ENCODE data around the gene SYNPO2. TPM values are rescaled to one million over a fixed set of nuclear protein-coding genes. Genes with fewer than 3 reads are reported as not detected.
A peak's percentile ranks its signal among the peaks of the same experiment; 100 is the strongest.
"Not testable (repeated sequence)": the region's sequence is repeated elsewhere in the genome, so short reads cannot be mapped to it uniquely, and the experiment has no call there.

The SYNPO2 gene
- total RNA-seq, 1 donor from 2014 or later, result 0.16 TPM

GRCh38 chr4:118866442-118866841 lies 22.2 kb upstream of the SYNPO2 start:
- DNase-seq, result no peak
- Mint-ChIP-seq H3K4me3 (no peak overlapping the region), H3K9me3 (no peaks in the 10 kb centered on the region), H3K4me1 (no peaks in the 10 kb centered on the region), H3K27ac (no peak overlapping the region), H3K27me3 (peaks cover 11% of the 10 kb centered on the region), H3K36me3 (ENCODE audit: low read depth) (no peaks in the 10 kb centered on the region)
- intact Hi-C loops (cut with micrococcal nuclease), result no loop called here

GRCh38 chr4:118867311-118868067 lies 21.2 kb upstream of the SYNPO2 start:
- intact Hi-C loops (cut with micrococcal nuclease), result no loop called here

GRCh38 chr4:118869808-118870342 lies 18.8 kb upstream of the SYNPO2 start:
- no peak overlapping the region for H3K4me3 Mint-ChIP-seq
- DNase-seq, result no peak
- H3K36me3 Mint-ChIP-seq (ENCODE audit: low read depth), result no peaks in the 10 kb centered on the region
- H3K27me3 Mint-ChIP-seq, result peaks cover 13% of the 10 kb centered on the region
- H3K27ac Mint-ChIP-seq, result no peak overlapping the region
- H3K4me1 Mint-ChIP-seq, result no peaks in the 10 kb centered on the region
- H3K9me3 Mint-ChIP-seq, result no peaks in the 10 kb centered on the region
- intact Hi-C loops (cut with micrococcal nuclease), result no loop called here

More at GRCh38 chr4:118867311-118868067, 21.2 kb upstream of the SYNPO2 start:
- H3K4me1 Mint-ChIP-seq, result no peaks in the 10 kb centered on the region
- no peaks in the 10 kb centered on the region for H3K9me3 Mint-ChIP-seq
- H3K36me3 Mint-ChIP-seq (ENCODE audit: low read depth), result no peaks in the 10 kb centered on the region
- H3K27ac Mint-ChIP-seq, result no peak overlapping the region
- no peak overlapping the region for H3K4me3 Mint-ChIP-seq
- H3K27me3 Mint-ChIP-seq, result peaks cover 9% of the 10 kb centered on the region
- no peak for DNase-seq

DNA sequence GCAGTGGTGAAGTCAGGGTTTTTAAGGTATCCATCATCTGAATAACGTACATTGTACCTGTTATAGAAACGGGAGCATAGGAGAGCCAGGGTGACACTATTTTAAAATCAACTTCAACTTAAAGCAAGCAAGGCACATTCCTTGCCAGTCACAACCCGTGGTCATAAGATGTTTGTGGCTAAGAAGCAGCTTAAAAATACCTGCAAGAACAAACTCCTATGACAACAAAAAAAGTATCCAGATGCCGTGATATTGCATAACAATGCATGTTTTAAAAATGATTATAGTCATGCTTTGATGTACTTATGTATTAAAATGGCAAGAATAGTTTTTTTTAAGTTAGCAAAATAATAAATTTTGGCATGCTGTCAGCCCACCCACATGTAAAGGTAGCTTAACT lies 16.5 kb upstream of the SYNPO2 start:
- H3K9me3 Mint-ChIP-seq, result no peaks in the 10 kb centered on the region
- H3K4me3 Mint-ChIP-seq, result no peak overlapping the region
- DNase-seq, result no peak
- intact Hi-C loops (cut with micrococcal nuclease), result no loop called here
- H3K27me3 Mint-ChIP-seq, result peaks cover 15% of the 10 kb centered on the region
- no peaks in the 10 kb centered on the region for H3K4me1 Mint-ChIP-seq
- H3K36me3 Mint-ChIP-seq (ENCODE audit: low read depth), result no peaks in the 10 kb centered on the region
- no peak overlapping the region for H3K27ac Mint-ChIP-seq

DNA sequence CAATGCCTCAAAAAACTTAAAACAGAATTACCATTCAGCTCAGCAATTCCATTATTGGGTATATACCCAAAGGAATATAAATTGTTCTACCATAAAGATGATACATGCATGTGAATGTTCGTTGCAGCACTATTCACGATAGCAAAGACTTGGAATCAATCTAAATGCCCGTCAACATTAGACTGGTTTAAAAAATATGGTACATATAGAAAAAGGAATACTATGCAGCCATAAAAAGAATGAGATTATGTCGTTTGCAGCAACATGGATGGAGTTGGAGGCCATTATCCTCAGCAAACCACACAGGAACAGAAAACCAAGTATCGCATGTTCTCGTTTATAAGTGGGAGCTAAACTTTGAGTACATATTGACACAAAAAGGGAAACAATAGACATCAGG lies 10.9 kb upstream of the SYNPO2 start:
- no peak overlapping the region for H3K27ac Mint-ChIP-seq
- intact Hi-C loops (cut with micrococcal nuclease), result no loop called here
- H3K36me3 Mint-ChIP-seq (ENCODE audit: low read depth), result no peaks in the 10 kb centered on the region
- H3K4me3 Mint-ChIP-seq, result no peak overlapping the region
- H3K4me1 Mint-ChIP-seq, result no peaks in the 10 kb centered on the region
- no peak for DNase-seq
- H3K9me3 Mint-ChIP-seq, result peaks cover 14% of the 10 kb centered on the region
- peaks cover 10% of the 10 kb centered on the region for H3K27me3 Mint-ChIP-seq

- H3K4me1 Mint-ChIP-seq; H3K27ac Mint-ChIP-seq; DNase-seq; H3K36me3 Mint-ChIP-seq (ENCODE audit: low read depth); H3K27me3 Mint-ChIP-seq; H3K4me3 Mint-ChIP-seq; intact Hi-C loops (cut with micrococcal nuclease): not testable (repeated sequence)
- H3K9me3 Mint-ChIP-seq, result peaks cover 14% of the 10 kb centered on the region
These were observed 10.1 kb upstream of the SYNPO2 start for GRCh38 chr4:118878507-118878906.

GRCh38 chr4:118879409-118879808 lies 9.2 kb upstream of the SYNPO2 start:
- H3K27ac Mint-ChIP-seq, result no peak overlapping the region
- H3K4me1 Mint-ChIP-seq, result no peaks in the 10 kb centered on the region
- H3K4me3 Mint-ChIP-seq, result no peak overlapping the region
- H3K36me3 Mint-ChIP-seq (ENCODE audit: low read depth), result no peaks in the 10 kb centered on the region
- DNase-seq, result no peak
- intact Hi-C loops (cut with micrococcal nuclease), result no loop called here
- H3K9me3 Mint-ChIP-seq, result peaks cover 14% of the 10 kb centered on the region
- peaks cover 2% of the 10 kb centered on the region for H3K27me3 Mint-ChIP-seq

DNA sequence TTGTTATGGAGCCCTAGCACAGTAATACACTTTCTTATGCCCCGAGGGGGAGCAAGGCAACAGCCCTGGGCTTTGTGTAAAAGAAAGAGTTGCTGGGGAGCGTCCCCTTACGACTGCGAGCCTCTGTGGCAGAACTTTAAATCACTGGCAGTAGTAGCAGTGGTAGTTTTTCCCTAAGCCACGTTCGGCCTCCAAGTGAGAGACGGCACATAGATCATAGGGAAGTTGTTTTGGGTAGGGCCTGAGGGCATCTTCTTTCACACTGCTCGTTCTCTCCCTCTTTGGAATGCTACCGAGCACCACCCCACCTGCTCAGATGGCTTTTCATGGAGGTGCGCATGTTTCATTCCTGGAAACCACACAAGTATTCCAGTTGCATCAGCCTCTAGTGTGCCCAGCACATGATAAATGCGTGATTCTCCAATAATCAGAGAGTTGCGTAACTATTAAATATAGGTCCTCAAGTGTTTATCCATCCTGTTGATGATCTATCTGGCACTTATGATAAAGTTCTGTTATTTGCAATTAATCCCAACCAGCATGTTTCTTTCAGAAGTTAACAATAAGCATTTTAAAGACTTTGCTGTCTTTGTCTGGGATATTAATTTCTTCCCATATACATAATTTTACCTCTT lies 7.0 kb upstream of the SYNPO2 start:
- Mint-ChIP-seq H3K4me3 (no peak overlapping the region), H3K9me3 (peaks cover 14% of the 10 kb centered on the region), H3K4me1 (no peaks in the 10 kb centered on the region), H3K36me3 (ENCODE audit: low read depth) (no peaks in the 10 kb centered on the region), H3K27me3 (peaks cover 7% of the 10 kb centered on the region), H3K27ac (no peak overlapping the region)
- intact Hi-C loops (cut with micrococcal nuclease), result no loop called here
- no peak for DNase-seq

GRCh38 chr4:118883861-118884260 lies 4.8 kb upstream of the SYNPO2 start:
- Mint-ChIP-seq H3K9me3 (peaks cover 4% of the 10 kb centered on the region), H3K27ac (no peak overlapping the region), H3K36me3 (ENCODE audit: low read depth) (no peaks in the 10 kb centered on the region), H3K4me3 (no peak overlapping the region), H3K27me3 (peaks cover 24% of the 10 kb centered on the region), H3K4me1 (peaks cover 6% of the 10 kb centered on the region)
- no peak for DNase-seq
- intact Hi-C loops (cut with micrococcal nuclease), result no loop called here

- no peak for DNase-seq
- Mint-ChIP-seq H3K4me3 (no peak overlapping the region), H3K27me3 (peaks cover 30% of the 10 kb centered on the region), H3K4me1 (peaks cover 11% of the 10 kb centered on the region), H3K9me3 (no peaks in the 10 kb centered on the region), H3K36me3 (ENCODE audit: low read depth) (no peaks in the 10 kb centered on the region), H3K27ac (no peak overlapping the region)
- intact Hi-C loops (cut with micrococcal nuclease), result no loop called here
These were observed 3.9 kb upstream of the SYNPO2 start for GRCh38 chr4:118884716-118885115.

GRCh38 chr4:118889312-118889691 lies 648 bp downstream of the SYNPO2 start:
- Mint-ChIP-seq H3K4me1 (peaks cover 14% of the 10 kb centered on the region), H3K27me3 (peaks cover 41% of the 10 kb centered on the region), H3K36me3 (ENCODE audit: low read depth) (no peaks in the 10 kb centered on the region), H3K9me3 (no peaks in the 10 kb centered on the region), H3K27ac (no peak overlapping the region), H3K4me3 (peak overlapping the region; percentile 86)
- intact Hi-C loops (cut with micrococcal nuclease), result no loop called here
- no peak for DNase-seq

DNA sequence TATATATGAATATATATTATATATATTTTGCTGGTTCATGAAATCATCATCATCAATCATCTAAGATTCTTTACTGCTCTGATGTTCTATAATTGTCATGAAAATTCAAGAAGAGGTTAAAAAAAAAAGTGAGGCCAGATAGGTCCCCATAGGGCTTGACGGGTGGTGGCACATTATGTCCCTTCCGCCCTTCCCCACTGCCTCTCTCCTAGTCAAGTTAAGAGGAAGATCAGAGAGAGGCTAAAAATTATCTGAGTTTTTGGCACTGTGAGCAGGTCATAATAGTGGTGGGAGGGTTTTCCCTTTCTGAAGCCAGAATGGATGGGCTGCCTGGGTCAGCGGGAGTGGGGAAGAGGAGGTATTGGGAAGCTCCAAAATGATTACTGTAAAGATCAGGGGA lies 5.4 kb downstream of the SYNPO2 start:
- Mint-ChIP-seq H3K27ac (no peak overlapping the region), H3K4me1 (peaks cover 6% of the 10 kb centered on the region), H3K9me3 (no peaks in the 10 kb centered on the region), H3K27me3 (peaks cover 34% of the 10 kb centered on the region), H3K4me3 (no peak overlapping the region), H3K36me3 (ENCODE audit: low read depth) (no peaks in the 10 kb centered on the region)
- intact Hi-C loops (cut with micrococcal nuclease), result no loop called here
- DNase-seq, result no peak

- Mint-ChIP-seq H3K9me3 (no peaks in the 10 kb centered on the region), H3K27me3 (peaks cover 19% of the 10 kb centered on the region), H3K27ac (no peak overlapping the region), H3K4me1 (no peaks in the 10 kb centered on the region), H3K36me3 (ENCODE audit: low read depth) (no peaks in the 10 kb centered on the region), H3K4me3 (no peak overlapping the region)
- intact Hi-C loops (cut with micrococcal nuclease), result no loop called here
- no peak for DNase-seq
These were observed 9.6 kb downstream of the SYNPO2 start for GRCh38 chr4:118898221-118898620.

- intact Hi-C loops (cut with micrococcal nuclease), result no loop called here
- peaks cover 19% of the 10 kb centered on the region for H3K27me3 Mint-ChIP-seq
- H3K9me3 Mint-ChIP-seq, result no peaks in the 10 kb centered on the region
- no peaks in the 10 kb centered on the region for H3K36me3 Mint-ChIP-seq (ENCODE audit: low read depth)
- no peak overlapping the region for H3K27ac Mint-ChIP-seq
- H3K4me3 Mint-ChIP-seq, result no peak overlapping the region
- H3K4me1 Mint-ChIP-seq, result no peaks in the 10 kb centered on the region
- no peak for DNase-seq
These were observed 10.1 kb downstream of the SYNPO2 start for GRCh38 chr4:118898684-118899138.

Measured in activated CD4-positive, alpha-beta T cell treated with anti-CD3 and anti-CD28 coated beads, Interleukin-2, amount 10 ng/mL, durations not matched to agents 24 days and 14 days (primary cell).